AG04449 (cell line): Measurements from ENCODE around the gene PTPRQ.
A peak's percentile ranks its signal among the peaks of the same experiment; 100 is the strongest.

Experiments
- CTCF ChIA-PET: fragments of 350-600 bp; formaldehyde crosslinking; extraction: SDS; loops from one replicate; lab custom pipeline; 2021; ENCODE audit warnings: antibody characterized with exemption; lab: Yijun Ruan, JAX
- POLR2A ChIA-PET: fragments of 400-600, 350-600 bp; formaldehyde crosslinking; extraction: SDS; loops from one replicate; lab custom pipeline; 2020; ENCODE audit warnings: antibody characterized with exemption, inconsistent platforms; lab: Yijun Ruan, JAX
- DNase-seq: peaks from one replicate; pipeline ENCODE4 v3.0.0-alpha.2; 2010; ENCODE audit warnings: low read depth, low spot score
- H3K4me3 ChIP-seq: 2 replicates; pipeline ENCODE4 v1.5.1; 2011; ENCODE audit warnings: low read depth, mild to moderate bottlenecking, control low read depth, low read length
- CTCF ChIP-seq: IDR thresholded peaks from one replicate; pipeline ENCODE4 v1.5.1; 2011; ENCODE audit warnings: mild to moderate bottlenecking, moderate library complexity, low read length, control low read depth, inconsistent platforms; ENCODE audit not compliant: insufficient read depth; ENCODE audit errors: missing control alignments

PTPRQ gene

GRCh38 chr12:80702889-80703805, 259.1 kb downstream of the PTPRQ start:
- peak; percentile 5 for DNase-seq
- TF ChIP-seq CTCF: no peak
- ChIA-PET CTCF (interaction anchor here (0.6 to 1.1 kb wide), 4 partner anchors 9 to 16 kb away, joined by 3 to 6 read pairs (median 3); no protein-coding TSS in a partner anchor), POLR2A (no interaction called here)
- H3K4me3 ChIP-seq: no peak overlapping the region

DNA sequence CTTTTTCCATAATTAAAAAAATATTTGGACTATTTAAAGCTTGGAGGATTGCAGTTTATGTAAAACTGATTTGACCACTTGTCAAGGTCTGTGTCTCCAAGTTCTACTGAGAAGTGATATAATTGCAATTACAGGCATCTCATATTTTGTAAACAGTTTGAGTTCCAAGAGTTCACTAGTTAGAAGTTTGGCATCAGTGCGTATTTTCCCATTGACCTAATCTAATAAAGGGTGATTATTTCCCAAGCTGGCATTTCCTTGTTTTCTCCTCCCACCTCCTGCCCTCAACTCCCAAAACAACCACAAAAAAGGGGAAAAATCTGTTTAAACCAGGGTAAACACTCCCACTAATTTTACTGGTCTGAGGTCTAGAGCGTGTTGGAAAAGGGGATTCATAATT, 260.4 kb downstream of the PTPRQ start:
- no peak for TF ChIP-seq CTCF
- no peak for DNase-seq
- POLR2A ChIA-PET: no interaction called here
- no peak overlapping the region for H3K4me3 ChIP-seq
- CTCF ChIA-PET: interaction anchor here (0.7 to 0.9 kb wide), 2 partner anchors 15 to 434 kb away, joined by 3 read pairs; no protein-coding TSS in a partner anchor

GRCh38 chr12:80707126-80707829, 263.2 kb downstream of the PTPRQ start, which contains the start of gene MYF6:
TSS of gene MYF6 (plus strand) at chr12:80707634. CDS start at chr12:80707720, 86 bp downstream.
- CTCF ChIA-PET: no interaction called here
- H3K4me3 ChIP-seq: no peak within 1 kb of the TSS
- DNase-seq: no peak
- no peak for TF ChIP-seq CTCF
- POLR2A ChIA-PET: no interaction called here

GRCh38 chr12:80707830-80708258, 263.8 kb downstream of the PTPRQ start:
- ChIA-PET POLR2A (no interaction called here), CTCF (no interaction called here)
- no peak for DNase-seq
- no peak overlapping the region for H3K4me3 ChIP-seq
- TF ChIP-seq CTCF: no peak

GRCh38 chr12:80708259-80708974, 264.4 kb downstream of the PTPRQ start:
- TF ChIP-seq CTCF: no peak
- 0 out of 2 replicates have a peak overlapping the region, but pooled peaks have one; percentile 1 for H3K4me3 ChIP-seq
- ChIA-PET CTCF (no interaction called here), POLR2A (no interaction called here)
- no peak for DNase-seq
